ENCODE data around the gene GNAQ. TPM values are rescaled to one million over a fixed set of nuclear protein-coding genes. Genes with fewer than 3 reads are reported as not detected.

Gene GNAQ
- total and polyA plus RNA-seq, 2 of the 13 experiments (the other 11 are each of a cell fraction or from before 2014, with no cell fraction given), result 16.5 to 17.7 TPM

DNA sequence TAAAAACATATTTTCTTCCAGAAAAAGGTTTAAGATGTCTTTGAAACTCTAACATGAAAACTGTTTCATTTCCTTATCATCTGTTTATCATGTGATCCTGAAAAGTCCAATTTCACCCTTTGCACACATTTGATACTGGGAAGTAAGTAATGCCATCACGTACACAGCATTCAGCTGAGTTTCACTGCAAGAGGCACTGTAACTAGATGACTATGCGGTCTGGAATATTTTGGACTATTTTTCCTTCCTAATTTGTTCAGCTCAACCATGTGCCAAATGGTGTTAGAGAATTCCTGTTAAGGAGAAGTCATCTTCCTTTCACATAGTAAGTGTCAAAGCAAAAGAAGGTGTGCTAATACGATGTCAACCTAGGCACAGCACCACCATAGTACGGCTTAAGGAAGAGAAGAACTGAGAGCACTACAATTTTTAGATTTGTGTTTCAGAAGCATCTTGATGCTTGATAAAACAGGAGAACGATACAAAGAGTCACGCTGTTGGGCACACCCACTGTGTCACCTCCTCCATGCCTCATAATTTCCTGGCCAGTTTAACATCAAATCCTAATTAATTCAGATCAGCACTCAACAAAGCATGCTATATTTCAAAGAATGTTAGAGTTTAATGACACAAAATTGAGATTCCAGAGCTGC, 77.5 kb downstream of the GNAQ start (continued):
- TF ChIP-seq, protein P1, sequence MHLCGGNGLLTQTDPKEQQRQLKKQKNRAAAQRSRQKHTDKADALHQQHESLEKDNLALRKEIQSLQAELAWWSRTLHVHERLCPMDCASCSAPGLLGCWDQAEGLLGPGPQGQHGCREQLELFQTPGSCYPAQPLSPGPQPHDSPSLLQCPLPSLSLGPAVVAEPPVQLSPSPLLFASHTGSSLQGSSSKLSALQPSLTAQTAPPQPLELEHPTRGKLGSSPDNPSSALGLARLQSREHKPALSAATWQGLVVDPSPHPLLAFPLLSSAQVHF (CRISPR knock-in tag; IDR thresholded peaks at IDR 0.05), result no peak
- TF ChIP-seq ARNT (IDR thresholded peaks at IDR 0.05) (no peak), STAT5B (CRISPR knock-in tag; IDR thresholded peaks at IDR 0.05) (no peak), ZSCAN29 (CRISPR knock-in tag; conservative IDR thresholded peaks at IDR 0.05) (no peak), HIVEP1 (CRISPR knock-in tag; IDR thresholded peaks at IDR 0.05) (no peak)

DNA sequence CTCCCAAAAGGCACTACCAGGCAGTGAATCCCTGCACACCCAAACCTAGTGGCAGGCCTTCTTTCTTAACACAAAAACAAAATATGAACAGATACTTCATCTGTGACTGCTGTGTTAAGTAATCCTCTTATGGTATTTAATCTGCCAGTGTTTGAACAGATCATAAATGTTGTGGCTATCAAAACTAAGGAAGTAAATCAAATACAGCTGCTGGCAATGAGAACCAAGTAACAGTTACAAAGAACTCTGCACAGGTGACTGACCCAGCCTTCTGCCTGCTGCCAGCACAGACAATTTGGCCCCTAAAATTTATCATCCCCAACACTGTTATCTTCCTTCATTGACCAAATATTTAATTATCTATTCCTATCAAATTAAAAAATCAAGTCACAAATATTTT, 78.0 kb downstream of the GNAQ start:
- H3K4me1 ChIP-seq (ENCODE audit: insufficient read depth, low read length), result no peaks in the 10 kb centered on the region
- DNase-seq (ENCODE audit: low spot score), result no peak
- no peak overlapping the region for H3K27ac ChIP-seq (ENCODE audit: extremely low read length, insufficient read depth, low read length)
- no peak for FAIRE-seq
- H4K20me1 ChIP-seq (ENCODE audit: insufficient read depth, low read length), result no peaks in the 10 kb centered on the region; the same call in 1 of the 2 replicates
- no peak overlapping the region for H3K9ac ChIP-seq (ENCODE audit: insufficient read depth, low read depth, low read length)
- H3K79me2 ChIP-seq (ENCODE audit: insufficient read depth, low read length), result peaks cover 3% of the 10 kb centered on the region
- no peak overlapping the region for H2AFZ ChIP-seq (ENCODE audit: low read length)
- no peaks in the 10 kb centered on the region for H3K9me3 ChIP-seq (ENCODE audit: low read length)
- no peak for ATAC-seq
- CTCF ChIA-PET (ENCODE audit: low intra/inter-chr PET ratio, low total read pairs), result no interaction called here
- H3K4me2 ChIP-seq (ENCODE audit: low read depth, low read length), result no peak overlapping the region
- POLR2A ChIA-PET, result no interaction called here
- no TSS peak for BruUV-seq (replicated peaks)
- no peaks in the 10 kb centered on the region for H3K27me3 ChIP-seq (ENCODE audit: control insufficient read depth in 1 of 2, insufficient read depth in 2 of 2, low read length in 2 of 2)
- intact Hi-C loops (cut with micrococcal nuclease; ENCODE audit: unreplicated experiment), result no loop called here
- no peak overlapping the region for H3K4me3 ChIP-seq (replicated peaks in 1 of 3; ENCODE audit: insufficient read depth in 1 of 3, low read depth in 2 of 3, low read length in 3 of 3)
- H3K36me3 ChIP-seq (replicated peaks in 1 of 2; ENCODE audit: control insufficient read depth in 1 of 2, insufficient read depth in 2 of 2, low read length in 2 of 2), result no peaks in the 10 kb centered on the region
- in situ Hi-C loops (cut with HindIII; ENCODE audit: extremely low pct_ligation_motif_present, low pct_unique_long_range_greater_than_20kb), result no loop called here
- TF ChIP-seq ZNF431 (CRISPR knock-in tag; IDR thresholded peaks at IDR 0.05; ENCODE audit: borderline replicate concordance, low read depth) (no peak), MED13 (CRISPR knock-in tag; IDR thresholded peaks at IDR 0.05) (no peak), ZNF446 (CRISPR knock-in tag; IDR thresholded peaks at IDR 0.05) (no peak), ZNF235 (CRISPR knock-in tag; IDR thresholded peaks at IDR 0.05; ENCODE audit: borderline replicate concordance) (no peak), HMG20A (CRISPR knock-in tag; IDR thresholded peaks at IDR 0.05; ENCODE audit: borderline replicate concordance) (no peak), NR2F1 (CRISPR knock-in tag; IDR thresholded peaks at IDR 0.05) (no peak), NAIF1 (CRISPR knock-in tag; IDR thresholded peaks at IDR 0.05; ENCODE audit: borderline replicate concordance) (no peak), ATAD3A (CRISPR knock-in tag; IDR thresholded peaks at IDR 0.05) (no peak), FOXK2 (IDR thresholded peaks at IDR 0.05) (no peak), TRIM24 (CRISPR knock-in tag; IDR thresholded peaks at IDR 0.05) (no peak), ETV5 (CRISPR knock-in tag; IDR thresholded peaks at IDR 0.05; ENCODE audit: borderline replicate concordance) (no peak), ATF7-NPFF (CRISPR knock-in tag; IDR thresholded peaks at IDR 0.05; ENCODE audit: low read depth) (no peak), ZNF547 (CRISPR knock-in tag; IDR thresholded peaks at IDR 0.05) (no peak), SAFB2 (CRISPR knock-in tag; IDR thresholded peaks at IDR 0.05; ENCODE audit: borderline replicate concordance, low read depth) (no peak), EED (CRISPR knock-in tag; IDR thresholded peaks at IDR 0.05) (no peak)
- TF ChIP-seq, protein P2, sequence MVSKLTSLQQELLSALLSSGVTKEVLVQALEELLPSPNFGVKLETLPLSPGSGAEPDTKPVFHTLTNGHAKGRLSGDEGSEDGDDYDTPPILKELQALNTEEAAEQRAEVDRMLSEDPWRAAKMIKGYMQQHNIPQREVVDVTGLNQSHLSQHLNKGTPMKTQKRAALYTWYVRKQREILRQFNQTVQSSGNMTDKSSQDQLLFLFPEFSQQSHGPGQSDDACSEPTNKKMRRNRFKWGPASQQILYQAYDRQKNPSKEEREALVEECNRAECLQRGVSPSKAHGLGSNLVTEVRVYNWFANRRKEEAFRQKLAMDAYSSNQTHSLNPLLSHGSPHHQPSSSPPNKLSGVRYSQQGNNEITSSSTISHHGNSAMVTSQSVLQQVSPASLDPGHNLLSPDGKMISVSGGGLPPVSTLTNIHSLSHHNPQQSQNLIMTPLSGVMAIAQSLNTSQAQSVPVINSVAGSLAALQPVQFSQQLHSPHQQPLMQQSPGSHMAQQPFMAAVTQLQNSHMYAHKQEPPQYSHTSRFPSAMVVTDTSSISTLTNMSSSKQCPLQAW (CRISPR knock-in tag; IDR thresholded peaks at IDR 0.05), result no peak

All from HepG2 (cell line).